HepG2 (cell line): Measurements from ENCODE around the gene SPIRE1. TPM values are rescaled to one million over a fixed set of nuclear protein-coding genes. Genes with fewer than 3 reads are reported as not detected.
A peak's percentile ranks its signal among the peaks of the same experiment; 100 is the strongest.

Experiments used
- ATAC-seq: fragments of 200-7000 bp; cut with Tn5 transposase; 3 replicates; pipeline ENCODE4 v1.9.1; 2020; ENCODE audit warnings: mild to moderate bottlenecking, moderate library complexity
- BruUV-seq: library from RNA; stranded (reverse); fragments of 400-500 nt; replicated peaks from 2 replicates; lab custom pipeline; 2021; lab: Mats Ljungman, UMichigan
- CTCF ChIA-PET: fragments of 300-600 bp; formaldehyde crosslinking; extraction: SDS; loops from one replicate; lab custom pipeline; 2021; ENCODE audit warnings: low total read pairs, inconsistent platforms, low intra/inter-chr PET ratio; lab: Yijun Ruan, JAX
- POLR2A ChIA-PET: fragments of 350-600 bp; sonication (Branson Sonifier 250); formaldehyde crosslinking; loops from one replicate; lab custom pipeline; 2020; ENCODE audit warnings: antibody characterized with exemption, inconsistent platforms; lab: Yijun Ruan, JAX
- DNase-seq: peaks from one replicate; pipeline ENCODE4 v3.0.0-alpha.2; 2015; ENCODE audit warnings: low spot score
- FAIRE-seq: peaks from 3 replicates; lab custom pipeline; 2011; peaks lifted over from hg19 to GRCh38; lab: Jason Lieb, UNC
- H2AFZ ChIP-seq: one replicate; pipeline ENCODE4 v1.6.1; 2011; ENCODE audit warnings: low read length, inconsistent platforms
- H3K27ac ChIP-seq: fragments of 300-600 bp; 3 replicates; pipeline ENCODE4 v1.8.0; 2011; ENCODE audit warnings: mixed run types, mild to moderate bottlenecking, mixed read lengths, low read length, inconsistent platforms; ENCODE audit not compliant: insufficient read depth; ENCODE audit errors: extremely low read length
- H3K27me3 ChIP-seq, 2 experiments: fragments of 200-600 bp in 1 of 2; 2 replicates in 1 of 2; 3 replicates in 1 of 2; pipeline versions ENCODE4 v1.6.0 to v1.8.0; 2011; ENCODE audit warnings: low read length in 2 of 2, mild to moderate bottlenecking in 2 of 2, moderate library complexity in 2 of 2, inconsistent platforms in 1 of 2; ENCODE audit not compliant: insufficient read depth in 2 of 2, control insufficient read depth in 1 of 2
- H3K36me3 ChIP-seq, 2 experiments: fragments of 200-600 bp in 1 of 2; replicated peaks in 1 of 2; 2 replicates in 1 of 2; 3 replicates in 1 of 2; pipeline versions ENCODE4 v1.5.1 to v1.8.0; 2011; ENCODE audit warnings: low read length in 2 of 2, inconsistent platforms in 1 of 2; ENCODE audit not compliant: insufficient read depth in 2 of 2, control insufficient read depth in 1 of 2
- H3K4me1 ChIP-seq: 2 replicates; pipeline ENCODE4 v1.5.1; 2012; ENCODE audit warnings: low read length, inconsistent platforms; ENCODE audit not compliant: insufficient read depth
- H3K4me2 ChIP-seq: 2 replicates; pipeline ENCODE4 v1.6.0; 2011; ENCODE audit warnings: low read depth, low read length, inconsistent platforms
- H3K4me3 ChIP-seq, 3 experiments: fragments of 200-600 bp in 1 of 3; sonication (generic), shearing (Covaris generic) in 1 of 3; replicated peaks in 1 of 3; 2 replicates each; pipeline ENCODE4 v1.5.1; 2011 to 2016; ENCODE audit warnings: low read length in 3 of 3, inconsistent platforms in 2 of 3, low read depth in 2 of 3, mild to moderate bottlenecking in 2 of 3, control low read depth in 1 of 3, mixed read lengths in 1 of 3; ENCODE audit not compliant: insufficient read depth in 1 of 3
- H3K79me2 ChIP-seq: one replicate; pipeline ENCODE4 v1.6.1; 2011; ENCODE audit warnings: low read length, inconsistent platforms; ENCODE audit not compliant: insufficient read depth
- H3K9ac ChIP-seq: 2 replicates; pipeline ENCODE4 v1.6.0; 2011; ENCODE audit warnings: mild to moderate bottlenecking, low read depth, low read length, inconsistent platforms; ENCODE audit not compliant: insufficient read depth
- H3K9me3 ChIP-seq: 2 replicates; pipeline ENCODE4 v1.5.1; 2012; ENCODE audit warnings: mild to moderate bottlenecking, low read length
- H4K20me1 ChIP-seq: 2 replicates; pipeline ENCODE4 v1.6.0; 2011; ENCODE audit warnings: inconsistent platforms, mild to moderate bottlenecking, low read length, moderate library complexity; ENCODE audit not compliant: insufficient read depth
- AGO1 ChIP-seq: fragments of 200-400 bp; formaldehyde crosslinking; IDR thresholded peaks from 2 replicates; pipeline ENCODE4 v1.6.1; 2017; ENCODE audit warnings: mild to moderate bottlenecking, low read depth, low read length, moderate library complexity; ENCODE audit not compliant: poor library complexity, severe bottlenecking
- FOXA3 ChIP-seq: IDR thresholded peaks from 2 replicates; pipeline ENCODE4 v1.6.1; 2016; ENCODE audit warnings: missing genetic modification reagents, missing compliant biosample characterization
- HDAC1 ChIP-seq: sonication (generic); formaldehyde crosslinking; IDR thresholded peaks from 2 replicates; pipeline ENCODE4 v1.5.1; 2020; ENCODE audit warnings: mild to moderate bottlenecking, missing genetic modification reagents
- HOXA3 ChIP-seq: sonication (generic); formaldehyde crosslinking; IDR thresholded peaks from 2 replicates; pipeline ENCODE4 v1.5.0; 2020; ENCODE audit warnings: missing genetic modification reagents
- LCORL ChIP-seq, 2 experiments: fragments of 450-650 bp in 1 of 2; sonication (generic) in 1 of 2; formaldehyde crosslinking in 1 of 2; IDR thresholded peaks; 2 replicates each; pipeline versions ENCODE4 v1.5.0 to v1.6.1; 2017 to 2020; ENCODE audit warnings: antibody characterized with exemption in 1 of 2, missing genetic modification reagents in 1 of 2
- NR2C2 ChIP-seq: sonication (generic); formaldehyde crosslinking; IDR thresholded peaks from 2 replicates; pipeline ENCODE4 v1.4.0; 2020; ENCODE audit warnings: missing genetic modification reagents, mild to moderate bottlenecking, moderate library complexity, borderline replicate concordance
- ONECUT2 ChIP-seq: sonication (generic); formaldehyde crosslinking; IDR thresholded peaks from 2 replicates; pipeline ENCODE4 v1.4.0; 2020; ENCODE audit warnings: missing genetic modification reagents
- SALL1 ChIP-seq: sonication (generic); formaldehyde crosslinking; IDR thresholded peaks from 2 replicates; pipeline ENCODE4 v1.8.0; 2022; ENCODE audit warnings: mild to moderate bottlenecking, missing genetic modification reagents
- SOX6 ChIP-seq, 2 experiments: fragments of 450-650 bp in 1 of 2; sonication (generic) in 1 of 2; formaldehyde crosslinking in 1 of 2; IDR thresholded peaks; 2 replicates each; pipeline versions ENCODE4 v1.4.0 to v1.6.1; 2017 to 2020; ENCODE audit warnings: antibody characterized with exemption in 1 of 2, mild to moderate bottlenecking in 1 of 2, missing genetic modification reagents in 1 of 2
- ZBTB1 ChIP-seq: sonication (generic); formaldehyde crosslinking; IDR thresholded peaks from 2 replicates; pipeline ENCODE4 v1.4.0; 2020; ENCODE audit warnings: missing genetic modification reagents, borderline replicate concordance
- ZFP1 ChIP-seq: IDR thresholded peaks from 2 replicates; pipeline ENCODE4 v1.6.1; 2016
- ZNF292 ChIP-seq: sonication (generic); formaldehyde crosslinking; IDR thresholded peaks from 2 replicates; pipeline ENCODE4 v1.8.1; 2022; ENCODE audit warnings: mild to moderate bottlenecking, low read depth, missing genetic modification reagents, borderline replicate concordance
- ZNF335 ChIP-seq: sonication (generic); formaldehyde crosslinking; IDR thresholded peaks from 2 replicates; pipeline ENCODE4 v1.4.0; 2020; ENCODE audit warnings: missing genetic modification reagents
- WGBS: methylation state at CpG from one replicate; pipeline ENCODE4 v1.1.6; 2017; ENCODE audit warnings: low lambda C conversion rate; 5-methylcytosine and 5-hydroxymethylcytosine counted together
- in situ Hi-C: cut with HindIII; loops from 2 replicates; pipeline ENCODE4 v1.10.0; 2017; ENCODE audit warnings: low pct_unique_long_range_greater_than_20kb; ENCODE audit not compliant: extremely low pct_ligation_motif_present
- intact Hi-C: fragments of 100-400 bp; cut with micrococcal nuclease; formaldehyde crosslinking; loops from one replicate; pipeline ENCODE4 v1.10.0; 2022; ENCODE audit not compliant: unreplicated experiment
- polyA plus RNA-seq, 8 experiments: library from polyadenylated mRNA; depleted of rRNA in 3 of 8; stranded (reverse) in 7 of 8; unstranded in 1 of 8; fragments of >200 nt; fragmentation: Illumina TruSeq in 4 of 8; extraction: Trizol in 4 of 8; gene quantifications; 2 replicates each; pipeline versions ENCODE4 v1.2.1 to v1.2.3, GENCODE V29; 2011 to 2016; ENCODE audit warnings: low read depth in 4 of 8, missing spikeins in 1 of 8, mixed read lengths in 1 of 8; ENCODE audit not compliant: insufficient read depth in 1 of 8
- total RNA-seq, 5 experiments: library from RNA; depleted of rRNA; stranded (reverse); fragments of >200 nt; fragmentation: Illumina TruSeq; extraction: Trizol; gene quantifications; 2 replicates each; pipeline ENCODE4 v1.2.3, GENCODE V29; 2016; ENCODE audit warnings: low read depth in 1 of 5
- TF ChIP-seq, protein P1 (sequence below): IDR thresholded peaks from 2 replicates; pipeline ENCODE4 v1.6.1; 2016; ENCODE audit warnings: low read depth
- TF ChIP-seq, protein P2 (sequence below): sonication (generic); formaldehyde crosslinking; IDR thresholded peaks from 2 replicates; pipeline ENCODE4 v1.4.0; 2020; ENCODE audit warnings: missing genetic modification reagents
- TF ChIP-seq, protein P3 (sequence below): sonication (generic); formaldehyde crosslinking; IDR thresholded peaks from 2 replicates; pipeline ENCODE4 v1.5.0; 2020; ENCODE audit warnings: mild to moderate bottlenecking, missing genetic modification reagents

Gene SPIRE1
- total and polyA plus RNA-seq, 2 of the 13 experiments (the other 11 are each of a cell fraction or from before 2014, with no cell fraction given): 9.9 to 21.3 TPM

DNA sequence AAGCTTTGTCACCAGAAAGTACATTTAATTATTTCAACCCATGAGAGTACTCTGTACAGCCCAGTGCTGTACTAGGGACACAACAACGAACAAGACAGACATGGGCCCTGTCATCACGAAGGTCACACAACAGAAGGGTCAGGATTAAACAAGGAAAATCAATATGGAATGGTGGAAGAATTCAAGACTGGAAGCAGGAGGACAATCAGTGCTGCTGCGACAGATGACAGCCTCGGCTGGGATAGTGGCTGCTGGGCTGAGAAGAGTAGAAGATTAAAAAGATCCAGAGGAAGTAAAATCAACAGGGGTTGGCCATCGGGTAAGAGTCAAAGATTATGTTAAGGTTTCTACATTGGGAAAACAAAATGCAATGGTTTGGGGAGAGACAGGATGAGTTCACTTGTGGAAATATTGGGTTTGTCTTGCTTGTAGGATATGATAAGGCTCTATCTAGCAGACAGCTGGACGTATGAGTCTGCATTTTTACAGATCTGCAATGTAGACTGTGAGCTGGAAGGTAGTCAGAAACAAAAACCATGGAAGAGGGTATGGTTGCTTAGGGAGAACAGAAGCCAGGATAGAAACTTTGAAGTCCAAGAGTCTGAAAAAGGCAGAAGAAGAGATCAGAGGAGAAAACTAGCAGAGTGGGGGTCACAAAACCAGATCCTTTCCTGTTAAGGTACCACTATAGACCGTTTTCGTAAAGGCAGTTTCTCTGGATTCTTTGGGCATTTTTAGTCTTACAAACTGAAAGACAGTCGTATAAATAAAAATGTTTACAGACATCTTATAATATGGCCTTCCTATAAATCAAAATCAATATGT lies 166.1 kb downstream of the SPIRE1 start:
- Histone ChIP-seq H3K4me2 (no peak overlapping the region), H3K4me3 (no peak overlapping the region), H3K79me2 (no peaks in the 10 kb centered on the region), H3K9me3 (no peaks in the 10 kb centered on the region), H3K4me1 (peaks cover 10% of the 10 kb centered on the region; the same call in 1 of the 2 replicates), H3K27ac (peak overlapping the region; percentile 47), H3K27me3 (no peaks in the 10 kb centered on the region), H2AFZ (no peak overlapping the region), H3K36me3 (peaks cover 3 to 11% of the 10 kb centered on the region in 2 experiments; a peak in 3 of 5 replicates), H4K20me1 (no peaks in the 10 kb centered on the region), H3K9ac (no peak overlapping the region)
- BruUV-seq: no TSS peak
- POLR2A ChIA-PET: no interaction called here
- peak; percentile 52 for FAIRE-seq
- 70% methylated on average over 9 of the region's 9 CpGs for WGBS
- CTCF ChIA-PET: no interaction called here
- in situ Hi-C loops: no loop called here
- ATAC-seq: peak; percentile 97
- intact Hi-C loops: no loop called here
- DNase-seq: peak; percentile 30
- TF ChIP-seq FOXA3 (CRISPR knock-in tag): peak; percentile 22; the same call in 1 of the 2 replicates
- TF ChIP-seq HDAC1: 0 out of 2 replicates have a peak, but pooled peaks have one; percentile 24
- no peak for TF ChIP-seq ZNF335 (CRISPR knock-in tag)
- no peak for TF ChIP-seq AGO1
- TF ChIP-seq LCORL (IDR thresholded peaks at IDR 0.05): no peak
- no peak for TF ChIP-seq LCORL (CRISPR knock-in tag; IDR thresholded peaks at IDR 0.05)
- no peak for TF ChIP-seq SOX6 (IDR thresholded peaks at IDR 0.05)
- peak; percentile 35; the same call in 1 of the 2 replicates for TF ChIP-seq SOX6 (CRISPR knock-in tag; IDR thresholded peaks at IDR 0.05)
- TF ChIP-seq, protein P1, sequence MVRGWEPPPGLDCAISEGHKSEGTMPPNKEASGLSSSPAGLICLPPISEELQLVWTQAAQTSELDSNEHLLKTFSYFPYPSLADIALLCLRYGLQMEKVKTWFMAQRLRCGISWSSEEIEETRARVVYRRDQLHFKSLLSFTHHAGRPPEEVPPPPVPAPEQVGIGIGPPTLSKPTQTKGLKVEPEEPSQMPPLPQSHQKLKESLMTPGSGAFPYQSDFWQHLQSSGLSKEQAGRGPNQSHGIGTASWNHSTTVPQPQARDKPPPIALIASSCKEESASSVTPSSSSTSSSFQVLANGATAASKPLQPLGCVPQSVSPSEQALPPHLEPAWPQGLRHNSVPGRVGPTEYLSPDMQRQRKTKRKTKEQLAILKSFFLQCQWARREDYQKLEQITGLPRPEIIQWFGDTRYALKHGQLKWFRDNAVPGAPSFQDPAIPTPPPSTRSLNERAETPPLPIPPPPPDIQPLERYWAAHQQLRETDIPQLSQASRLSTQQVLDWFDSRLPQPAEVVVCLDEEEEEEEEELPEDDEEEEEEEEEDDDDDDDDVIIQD (CRISPR knock-in tag): peak; percentile 19; the same call in 1 of the 2 replicates
- TF ChIP-seq, protein P2, sequence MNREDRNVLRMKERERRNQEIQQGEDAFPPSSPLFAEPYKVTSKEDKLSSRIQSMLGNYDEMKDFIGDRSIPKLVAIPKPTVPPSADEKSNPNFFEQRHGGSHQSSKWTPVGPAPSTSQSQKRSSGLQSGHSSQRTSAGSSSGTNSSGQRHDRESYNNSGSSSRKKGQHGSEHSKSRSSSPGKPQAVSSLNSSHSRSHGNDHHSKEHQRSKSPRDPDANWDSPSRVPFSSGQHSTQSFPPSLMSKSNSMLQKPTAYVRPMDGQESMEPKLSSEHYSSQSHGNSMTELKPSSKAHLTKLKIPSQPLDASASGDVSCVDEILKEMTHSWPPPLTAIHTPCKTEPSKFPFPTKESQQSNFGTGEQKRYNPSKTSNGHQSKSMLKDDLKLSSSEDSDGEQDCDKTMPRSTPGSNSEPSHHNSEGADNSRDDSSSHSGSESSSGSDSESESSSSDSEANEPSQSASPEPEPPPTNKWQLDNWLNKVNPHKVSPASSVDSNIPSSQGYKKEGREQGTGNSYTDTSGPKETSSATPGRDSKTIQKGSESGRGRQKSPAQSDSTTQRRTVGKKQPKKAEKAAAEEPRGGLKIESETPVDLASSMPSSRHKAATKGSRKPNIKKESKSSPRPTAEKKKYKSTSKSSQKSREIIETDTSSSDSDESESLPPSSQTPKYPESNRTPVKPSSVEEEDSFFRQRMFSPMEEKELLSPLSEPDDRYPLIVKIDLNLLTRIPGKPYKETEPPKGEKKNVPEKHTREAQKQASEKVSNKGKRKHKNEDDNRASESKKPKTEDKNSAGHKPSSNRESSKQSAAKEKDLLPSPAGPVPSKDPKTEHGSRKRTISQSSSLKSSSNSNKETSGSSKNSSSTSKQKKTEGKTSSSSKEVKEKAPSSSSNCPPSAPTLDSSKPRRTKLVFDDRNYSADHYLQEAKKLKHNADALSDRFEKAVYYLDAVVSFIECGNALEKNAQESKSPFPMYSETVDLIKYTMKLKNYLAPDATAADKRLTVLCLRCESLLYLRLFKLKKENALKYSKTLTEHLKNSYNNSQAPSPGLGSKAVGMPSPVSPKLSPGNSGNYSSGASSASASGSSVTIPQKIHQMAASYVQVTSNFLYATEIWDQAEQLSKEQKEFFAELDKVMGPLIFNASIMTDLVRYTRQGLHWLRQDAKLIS: no peak
- no peak for TF ChIP-seq ZFP1
- no peak for TF ChIP-seq ZBTB1 (CRISPR knock-in tag)
- TF ChIP-seq ONECUT2 (CRISPR knock-in tag): peak; percentile 85
- TF ChIP-seq HOXA3 (CRISPR knock-in tag): 0 out of 2 replicates have a peak, but pooled peaks have one; percentile 25
- TF ChIP-seq, protein P3, sequence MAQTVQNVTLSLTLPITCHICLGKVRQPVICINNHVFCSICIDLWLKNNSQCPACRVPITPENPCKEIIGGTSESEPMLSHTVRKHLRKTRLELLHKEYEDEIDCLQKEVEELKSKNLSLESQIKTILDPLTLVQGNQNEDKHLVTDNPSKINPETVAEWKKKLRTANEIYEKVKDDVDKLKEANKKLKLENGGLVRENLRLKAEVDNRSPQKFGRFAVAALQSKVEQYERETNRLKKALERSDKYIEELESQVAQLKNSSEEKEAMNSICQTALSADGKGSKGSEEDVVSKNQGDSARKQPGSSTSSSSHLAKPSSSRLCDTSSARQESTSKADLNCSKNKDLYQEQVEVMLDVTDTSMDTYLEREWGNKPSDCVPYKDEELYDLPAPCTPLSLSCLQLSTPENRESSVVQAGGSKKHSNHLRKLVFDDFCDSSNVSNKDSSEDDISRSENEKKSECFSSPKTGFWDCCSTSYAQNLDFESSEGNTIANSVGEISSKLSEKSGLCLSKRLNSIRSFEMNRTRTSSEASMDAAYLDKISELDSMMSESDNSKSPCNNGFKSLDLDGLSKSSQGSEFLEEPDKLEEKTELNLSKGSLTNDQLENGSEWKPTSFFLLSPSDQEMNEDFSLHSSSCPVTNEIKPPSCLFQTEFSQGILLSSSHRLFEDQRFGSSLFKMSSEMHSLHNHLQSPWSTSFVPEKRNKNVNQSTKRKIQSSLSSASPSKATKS (CRISPR knock-in tag): no peak
- peak; percentile 36; the same call in 1 of the 2 replicates for TF ChIP-seq SALL1 (CRISPR knock-in tag)
- peak; percentile 29; the same call in 1 of the 2 replicates for TF ChIP-seq ZNF292
- peak; percentile 18; the same call in 1 of the 2 replicates for TF ChIP-seq NR2C2 (CRISPR knock-in tag)
